AG10803 (cell line): Measurements from ENCODE around the gene FUT9.
"Not testable (repeated sequence)": the region's sequence is repeated elsewhere in the genome, so short reads cannot be mapped to it uniquely, and the experiment has no call there.

ENCODE experiments used
- DNase-seq: peaks from one replicate; pipeline ENCODE4 v3.0.0; 2010; ENCODE audit warnings: low read depth
- H3K4me3 ChIP-seq: 2 replicates; pipeline ENCODE4 v1.5.1; 2011; ENCODE audit warnings: mild to moderate bottlenecking, low read length, control low read depth
- TF ChIP-seq, protein P1 (sequence below): conservative IDR thresholded peaks from 2 replicates; pipeline ENCODE4 v1.5.1; 2011; ENCODE audit warnings: mild to moderate bottlenecking, low read length, control low read depth, inconsistent platforms

FUT9 gene

DNA sequence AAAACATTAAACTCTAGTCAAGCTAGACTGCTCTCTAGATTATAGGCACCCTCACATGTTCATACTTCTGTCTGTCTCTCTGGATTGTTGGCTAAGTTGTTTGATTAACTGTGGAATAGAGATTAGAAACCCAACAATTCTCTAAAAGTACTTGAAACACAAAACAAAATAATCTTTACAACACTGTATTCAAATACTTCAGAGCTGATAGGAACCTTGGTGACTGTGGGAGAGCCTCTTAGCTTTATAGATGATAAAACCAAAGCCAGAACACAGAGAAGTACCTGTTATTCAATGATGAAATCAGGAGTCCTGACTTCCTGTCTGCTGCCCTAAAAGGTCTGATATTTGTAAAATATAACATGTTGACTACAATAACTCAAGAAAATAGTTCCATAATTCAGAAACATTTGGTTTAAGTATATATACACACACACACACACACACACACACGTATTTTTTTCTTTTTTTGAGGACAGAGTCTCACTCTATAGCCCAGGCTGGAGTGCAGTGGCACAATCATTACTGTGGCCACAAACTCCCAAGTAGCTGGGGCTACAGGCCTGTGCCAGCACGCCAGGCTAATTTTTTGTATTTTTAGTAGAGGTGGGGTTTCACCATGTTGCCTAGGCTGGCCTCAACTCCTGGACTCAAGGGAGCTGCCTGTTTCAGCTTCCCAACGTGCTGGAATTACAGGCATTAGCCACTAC lies 222.0 kb downstream of the FUT9 start:
- no peak overlapping the region for H3K4me3 ChIP-seq
- TF ChIP-seq, protein P1, sequence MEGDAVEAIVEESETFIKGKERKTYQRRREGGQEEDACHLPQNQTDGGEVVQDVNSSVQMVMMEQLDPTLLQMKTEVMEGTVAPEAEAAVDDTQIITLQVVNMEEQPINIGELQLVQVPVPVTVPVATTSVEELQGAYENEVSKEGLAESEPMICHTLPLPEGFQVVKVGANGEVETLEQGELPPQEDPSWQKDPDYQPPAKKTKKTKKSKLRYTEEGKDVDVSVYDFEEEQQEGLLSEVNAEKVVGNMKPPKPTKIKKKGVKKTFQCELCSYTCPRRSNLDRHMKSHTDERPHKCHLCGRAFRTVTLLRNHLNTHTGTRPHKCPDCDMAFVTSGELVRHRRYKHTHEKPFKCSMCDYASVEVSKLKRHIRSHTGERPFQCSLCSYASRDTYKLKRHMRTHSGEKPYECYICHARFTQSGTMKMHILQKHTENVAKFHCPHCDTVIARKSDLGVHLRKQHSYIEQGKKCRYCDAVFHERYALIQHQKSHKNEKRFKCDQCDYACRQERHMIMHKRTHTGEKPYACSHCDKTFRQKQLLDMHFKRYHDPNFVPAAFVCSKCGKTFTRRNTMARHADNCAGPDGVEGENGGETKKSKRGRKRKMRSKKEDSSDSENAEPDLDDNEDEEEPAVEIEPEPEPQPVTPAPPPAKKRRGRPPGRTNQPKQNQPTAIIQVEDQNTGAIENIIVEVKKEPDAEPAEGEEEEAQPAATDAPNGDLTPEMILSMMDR: no peak
- DNase-seq: no peak

DNA sequence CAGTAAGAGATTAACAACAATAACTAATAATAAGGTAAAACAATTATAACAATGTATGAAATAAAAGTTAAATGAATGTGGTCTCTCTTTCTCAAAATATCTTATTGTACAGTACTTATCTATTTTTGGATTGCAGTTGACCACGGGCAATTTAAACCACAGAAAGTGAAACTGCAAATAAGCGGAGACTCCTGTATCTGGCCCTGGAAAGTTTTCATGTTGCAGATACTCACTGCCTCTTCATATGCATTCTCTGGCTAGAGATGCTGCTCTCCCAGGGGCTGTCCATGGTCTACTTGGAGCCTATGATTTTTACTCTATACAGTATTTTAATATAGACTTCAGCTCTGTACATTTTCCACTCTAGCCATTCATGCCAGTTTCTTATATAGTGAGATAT lies 230.8 kb downstream of the FUT9 start:
- no peak overlapping the region for H3K4me3 ChIP-seq
- DNase-seq: no peak
- TF ChIP-seq, protein P1: no peak

DNA sequence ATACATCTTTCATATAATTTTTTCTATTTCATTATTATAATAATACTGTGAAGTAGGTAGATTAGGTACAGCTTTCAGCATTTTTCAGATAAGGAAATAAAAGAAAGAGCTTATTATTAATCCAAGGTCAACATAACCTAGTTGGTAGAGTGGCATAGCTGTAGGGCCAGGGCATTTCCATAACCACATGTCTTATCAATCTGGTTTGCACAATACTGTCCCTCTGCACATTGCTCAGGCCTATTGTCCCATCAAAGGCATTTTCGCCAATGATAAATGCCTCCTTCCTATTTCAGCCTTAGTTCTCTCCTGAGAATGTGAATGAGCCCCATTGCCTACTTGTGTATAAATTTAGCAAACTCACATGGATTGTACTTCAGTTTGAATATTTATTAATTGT lies 234.0 kb downstream of the FUT9 start:
- DNase-seq: no peak
- TF ChIP-seq, protein P1: no peak
- no peak overlapping the region for H3K4me3 ChIP-seq

DNA sequence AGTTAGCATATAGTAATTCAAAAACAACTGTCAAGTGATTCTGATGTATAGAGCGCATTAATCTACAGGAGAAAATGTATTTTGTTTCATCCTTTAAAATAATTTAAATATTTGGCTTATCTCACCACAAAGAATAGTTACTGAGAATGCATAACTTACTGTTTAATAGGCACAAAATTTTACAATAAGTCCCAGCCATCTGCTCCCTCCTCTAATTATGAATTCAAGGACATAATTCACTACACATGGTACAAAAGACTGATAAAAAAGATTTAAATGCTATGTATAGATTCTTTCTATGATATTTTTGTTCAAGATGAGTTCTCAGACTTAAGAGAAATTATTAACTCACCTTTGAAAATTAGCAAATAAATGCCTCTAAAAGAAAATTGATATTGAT lies 242.0 kb downstream of the FUT9 start:
- no peak for DNase-seq

DNA sequence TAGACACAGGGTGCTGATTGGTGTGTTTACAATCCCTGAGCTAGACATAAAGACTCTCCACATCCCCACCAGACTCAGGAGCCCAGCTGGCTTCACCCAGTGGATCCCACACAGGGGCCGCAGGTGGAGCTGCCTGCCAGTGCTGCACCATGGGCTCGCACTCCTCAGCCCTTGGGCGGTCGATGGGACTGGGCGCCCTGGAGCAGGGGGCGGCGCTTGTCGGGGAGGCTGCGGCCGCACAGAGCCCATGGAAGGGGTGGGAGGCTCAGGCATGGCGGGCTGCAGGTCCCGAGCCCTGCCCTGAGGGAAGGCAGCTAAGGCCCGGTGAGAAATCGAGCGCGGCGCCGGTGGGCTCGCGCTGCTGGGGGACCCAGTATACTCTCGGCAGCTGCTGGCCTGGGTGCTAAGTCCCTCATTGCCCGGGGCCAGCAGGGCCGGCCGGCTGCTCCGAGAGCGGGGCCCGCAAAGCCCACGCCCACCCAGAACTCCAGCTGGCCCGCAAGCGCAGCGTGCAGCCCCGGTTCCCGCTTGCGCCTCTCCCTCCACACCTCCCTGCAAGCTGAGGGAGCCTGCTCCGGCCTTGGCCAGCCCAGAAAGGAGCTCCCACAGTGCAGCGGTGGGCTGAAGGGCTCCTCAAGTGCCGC lies 245.1 kb downstream of the FUT9 start:
- DNase-seq, H3K4me3 ChIP-seq: not testable (repeated sequence)

More for the DNA sequence above, 242.0 kb downstream of the FUT9 start:
- no peak overlapping the region for H3K4me3 ChIP-seq
- TF ChIP-seq, protein P1: no peak
